Mesothelial cell of epicardium (in vitro differentiated cells): ENCODE results near the gene PEAR1. TPM values are rescaled to one million over a fixed set of nuclear protein-coding genes. Genes with fewer than 3 reads are reported as not detected.

Source experiments
- DNase-seq, 2 experiments: peaks; one replicate each; pipeline ENCODE4 v3.0.0; 2021; ENCODE audit warnings: low spot score in 2 of 2; ENCODE audit not compliant: unreplicated experiment in 2 of 2
- H3K27ac Mint-ChIP-seq: 2 replicates; pipeline ENCODE4 v1.8.0; 2021; ENCODE audit warnings: mixed read lengths
- H3K27me3 Mint-ChIP-seq: 2 replicates; pipeline ENCODE4 v1.8.0; 2021; ENCODE audit warnings: low read depth, mixed read lengths
- H3K36me3 Mint-ChIP-seq: 2 replicates; pipeline ENCODE4 v1.8.0; 2021; ENCODE audit warnings: mixed read lengths
- H3K4me1 Mint-ChIP-seq: 2 replicates; pipeline ENCODE4 v1.8.0; 2021; ENCODE audit warnings: mixed read lengths
- H3K4me3 Mint-ChIP-seq: 2 replicates; pipeline ENCODE4 v1.8.0; 2021; ENCODE audit warnings: mild to moderate bottlenecking, moderate library complexity, mixed read lengths
- H3K9me3 Mint-ChIP-seq: 2 replicates; pipeline ENCODE4 v1.8.0; 2021; ENCODE audit warnings: mixed read lengths
- CTCF ChIP-seq: fragments of 200-600 bp; sonication (generic); IDR thresholded peaks from one replicate; pipeline ENCODE4 v1.5.0; 2021; ENCODE audit warnings: antibody characterized with exemption; ENCODE audit not compliant: unreplicated experiment
- total RNA-seq: library from RNA; stranded (reverse); gene quantifications from 3 replicates; pipeline ENCODE4 v1.2.1, GENCODE V29; 2021

PEAR1 gene
- total RNA-seq, 1 donor from 2014 or later = 16.1 TPM

GRCh38 chr1:156942576-156942975 is 49.1 kb downstream of the PEAR1 start:
- Mint-ChIP-seq H3K4me3 (no peak overlapping the region), H3K4me1 (no peaks in the 10 kb centered on the region), H3K9me3 (no peaks in the 10 kb centered on the region), H3K36me3 (peaks cover 51% of the 10 kb centered on the region), H3K27me3 (no peaks in the 10 kb centered on the region), H3K27ac (no peak overlapping the region)
- no peak for TF ChIP-seq CTCF
- no peak for DNase-seq

- no peak overlapping the region for H3K4me3 Mint-ChIP-seq
- no peak for TF ChIP-seq CTCF
- DNase-seq = no peak
- H3K27me3 Mint-ChIP-seq = no peaks in the 10 kb centered on the region
- no peaks in the 10 kb centered on the region for H3K9me3 Mint-ChIP-seq
- no peak overlapping the region for H3K27ac Mint-ChIP-seq
- no peaks in the 10 kb centered on the region for H3K4me1 Mint-ChIP-seq
- peaks cover 52% of the 10 kb centered on the region for H3K36me3 Mint-ChIP-seq
Measured at GRCh38 chr1:156943756-156944155, 50.2 kb downstream of the PEAR1 start.

GRCh38 chr1:156944268-156944667 is 50.8 kb downstream of the PEAR1 start:
- no peaks in the 10 kb centered on the region for H3K4me1 Mint-ChIP-seq
- no peak for DNase-seq
- no peaks in the 10 kb centered on the region for H3K9me3 Mint-ChIP-seq
- no peaks in the 10 kb centered on the region for H3K27me3 Mint-ChIP-seq
- H3K27ac Mint-ChIP-seq = no peak overlapping the region
- no peak overlapping the region for H3K4me3 Mint-ChIP-seq
- no peak for TF ChIP-seq CTCF
- H3K36me3 Mint-ChIP-seq = peaks cover 48% of the 10 kb centered on the region

- H3K4me3 Mint-ChIP-seq = no peak overlapping the region
- H3K36me3 Mint-ChIP-seq = peaks cover 49% of the 10 kb centered on the region
- no peaks in the 10 kb centered on the region for H3K27me3 Mint-ChIP-seq
Measured at GRCh38 chr1:156944848-156945247, 51.3 kb downstream of the PEAR1 start.

GRCh38 chr1:156945881-156946661 is 52.6 kb downstream of the PEAR1 start:
- TF ChIP-seq CTCF = no peak
- no peak for DNase-seq
- no peaks in the 10 kb centered on the region for H3K9me3 Mint-ChIP-seq
- no peaks in the 10 kb centered on the region for H3K4me1 Mint-ChIP-seq
- H3K27me3 Mint-ChIP-seq = no peaks in the 10 kb centered on the region
- H3K27ac Mint-ChIP-seq = no peak overlapping the region
- peaks cover 54% of the 10 kb centered on the region for H3K36me3 Mint-ChIP-seq
- H3K4me3 Mint-ChIP-seq = no peak overlapping the region

More at GRCh38 chr1:156944848-156945247, 51.3 kb downstream of the PEAR1 start:
- H3K4me1 Mint-ChIP-seq = no peaks in the 10 kb centered on the region
- H3K9me3 Mint-ChIP-seq = no peaks in the 10 kb centered on the region
- no peak for TF ChIP-seq CTCF
- no peak overlapping the region for H3K27ac Mint-ChIP-seq
- DNase-seq = no peak
